Erythroblast (primary cell): Measurements from ENCODE around the gene CAMK1D.

Experiments
- GATA1 ChIP-seq: IDR thresholded peaks from 2 replicates; pipeline ENCODE4 v1.6.1; 2011; ENCODE audit warnings: low read depth, mild to moderate bottlenecking, control low read depth, low read length, moderate library complexity
- POLR2A ChIP-seq: IDR thresholded peaks from 2 replicates; pipeline ENCODE4 v1.6.1; 2011; ENCODE audit warnings: mild to moderate bottlenecking, low read length

- TF ChIP-seq POLR2A (no peak), GATA1 (no peak)
Measured at GRCh38 chr10:12638781-12639180, 289.4 kb downstream of the CAMK1D start.
